VCaP (cell line): ENCODE data around the gene LSM8.

Experiments
- H3K27ac ChIP-seq: fragments of 450-650 bp; 2 replicates; pipeline ENCODE4 v1.5.1; 2017
- TF ChIP-seq, protein P1 (sequence below): fragments of 450-650 bp; conservative IDR thresholded peaks from 2 replicates; pipeline ENCODE4 v1.5.1; 2017; ENCODE audit warnings: mild to moderate bottlenecking, moderate library complexity

The LSM8 gene

DNA sequence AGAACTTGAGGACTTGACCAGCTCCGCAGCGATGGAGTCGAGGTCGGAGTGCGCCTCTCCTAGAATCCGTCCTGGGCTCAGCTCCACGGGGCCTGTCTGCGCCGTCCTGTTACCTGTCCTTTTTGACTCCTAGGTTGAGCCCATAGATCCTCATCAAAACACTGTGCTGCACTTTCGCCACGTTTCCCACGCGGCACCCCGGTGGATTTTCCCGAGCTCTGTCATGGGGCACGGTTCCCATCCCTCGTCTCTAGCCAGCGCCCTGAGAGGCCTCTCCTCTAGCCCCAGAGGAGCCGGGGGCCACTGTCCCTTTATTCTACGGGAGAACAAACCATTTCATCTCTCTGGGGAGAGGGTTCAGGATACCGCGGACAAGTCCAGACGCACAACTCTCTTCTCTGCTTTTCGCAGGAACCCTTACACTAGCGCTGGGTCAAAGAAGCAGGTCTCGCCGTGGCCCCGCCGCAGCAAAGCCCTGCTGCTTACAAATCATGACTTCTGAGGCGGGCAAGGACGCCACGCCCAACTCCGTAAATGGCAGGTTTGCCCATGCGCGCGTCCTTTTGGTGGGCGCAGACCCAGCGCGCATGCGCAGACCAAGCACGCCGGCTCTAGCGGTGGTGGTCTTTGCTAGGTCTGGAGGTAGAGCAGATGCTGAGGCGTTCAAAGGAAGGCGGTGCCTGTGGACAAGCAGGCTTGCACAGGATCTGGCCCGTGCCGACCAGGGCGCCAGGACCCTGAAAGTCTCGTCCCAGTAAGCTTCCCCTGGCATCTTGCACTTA lies 30.3 kb downstream of the LSM8 start:
- TF ChIP-seq, protein P1, sequence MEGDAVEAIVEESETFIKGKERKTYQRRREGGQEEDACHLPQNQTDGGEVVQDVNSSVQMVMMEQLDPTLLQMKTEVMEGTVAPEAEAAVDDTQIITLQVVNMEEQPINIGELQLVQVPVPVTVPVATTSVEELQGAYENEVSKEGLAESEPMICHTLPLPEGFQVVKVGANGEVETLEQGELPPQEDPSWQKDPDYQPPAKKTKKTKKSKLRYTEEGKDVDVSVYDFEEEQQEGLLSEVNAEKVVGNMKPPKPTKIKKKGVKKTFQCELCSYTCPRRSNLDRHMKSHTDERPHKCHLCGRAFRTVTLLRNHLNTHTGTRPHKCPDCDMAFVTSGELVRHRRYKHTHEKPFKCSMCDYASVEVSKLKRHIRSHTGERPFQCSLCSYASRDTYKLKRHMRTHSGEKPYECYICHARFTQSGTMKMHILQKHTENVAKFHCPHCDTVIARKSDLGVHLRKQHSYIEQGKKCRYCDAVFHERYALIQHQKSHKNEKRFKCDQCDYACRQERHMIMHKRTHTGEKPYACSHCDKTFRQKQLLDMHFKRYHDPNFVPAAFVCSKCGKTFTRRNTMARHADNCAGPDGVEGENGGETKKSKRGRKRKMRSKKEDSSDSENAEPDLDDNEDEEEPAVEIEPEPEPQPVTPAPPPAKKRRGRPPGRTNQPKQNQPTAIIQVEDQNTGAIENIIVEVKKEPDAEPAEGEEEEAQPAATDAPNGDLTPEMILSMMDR, result no peak
- H3K27ac ChIP-seq, result no peak overlapping the region; the same call in 1 of the 2 replicates

DNA sequence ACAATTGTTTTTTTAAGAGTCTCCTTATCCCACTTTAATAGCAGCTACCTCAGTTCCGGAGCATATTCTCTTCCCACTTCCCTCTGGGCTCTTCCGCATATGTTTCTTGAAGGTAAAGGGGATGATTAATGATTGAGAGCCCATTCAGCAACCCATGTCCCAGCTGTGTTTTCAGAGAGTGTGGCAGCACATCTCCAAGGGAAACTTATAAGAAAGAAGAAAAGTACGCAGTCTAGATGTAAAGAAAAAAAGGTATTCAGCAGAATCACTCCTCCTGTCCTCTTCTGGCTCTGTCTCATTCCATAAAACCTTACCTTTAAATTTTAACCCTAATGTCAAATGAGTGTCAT lies 30.8 kb downstream of the LSM8 start:
- TF ChIP-seq, protein P1, result no peak
- H3K27ac ChIP-seq, result no peak overlapping the region

DNA sequence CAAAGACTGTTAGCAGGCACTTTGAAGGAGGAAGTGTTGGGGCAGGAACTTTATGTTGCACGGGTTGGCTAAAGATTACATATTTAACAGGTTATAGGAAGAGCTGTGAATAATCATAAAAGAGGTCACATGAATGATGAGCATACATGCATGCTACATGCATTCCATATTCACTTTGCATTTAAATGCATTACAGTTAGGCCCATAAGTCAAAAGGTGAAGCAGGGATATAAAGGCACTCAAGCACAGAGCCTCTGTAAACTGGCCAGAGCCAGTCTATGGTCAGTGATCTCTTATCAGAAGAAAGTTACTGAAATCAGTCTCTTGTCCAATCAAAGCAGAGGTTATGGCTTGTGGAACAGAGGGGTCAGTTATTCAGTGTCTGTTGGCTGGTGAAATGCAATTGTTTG lies 33.3 kb downstream of the LSM8 start:
- TF ChIP-seq, protein P1, result no peak
- no peak overlapping the region for H3K27ac ChIP-seq

DNA sequence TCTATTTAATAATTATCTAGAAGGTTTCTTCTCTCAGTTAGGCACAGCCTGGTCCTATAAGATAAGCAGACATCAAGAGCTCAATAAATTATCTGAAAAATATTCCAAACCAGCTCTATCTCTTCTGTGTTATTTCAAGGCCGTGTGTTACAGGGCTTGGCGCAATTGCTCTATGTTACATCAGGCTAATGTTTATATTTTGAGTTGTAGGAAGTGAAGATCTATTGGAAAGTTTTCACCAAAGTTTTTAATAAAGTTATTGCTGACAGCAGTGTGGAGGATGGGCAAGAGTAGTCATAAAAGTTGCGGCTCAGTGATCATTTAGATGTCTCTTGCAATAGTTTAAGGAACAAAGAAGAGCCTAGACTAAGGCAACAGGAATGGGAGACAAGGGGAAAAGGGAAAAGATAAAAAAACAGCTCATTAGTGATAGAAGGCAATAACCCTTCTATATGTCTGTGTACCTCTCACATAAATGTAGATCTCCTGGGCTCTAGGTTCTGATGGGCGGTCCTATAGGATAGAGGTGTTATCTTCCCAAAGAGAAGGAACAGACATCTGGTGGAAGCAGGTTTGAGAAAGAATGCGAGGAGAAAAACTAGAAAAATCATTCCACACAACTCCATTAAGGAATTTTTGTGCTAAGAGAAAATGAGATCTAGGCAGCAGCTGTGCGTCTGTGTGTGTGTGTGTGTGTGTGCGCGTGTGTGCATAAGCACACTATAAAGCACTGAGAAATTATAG lies 34.6 kb downstream of the LSM8 start:
- no peak overlapping the region for H3K27ac ChIP-seq
- TF ChIP-seq, protein P1, result no peak

DNA sequence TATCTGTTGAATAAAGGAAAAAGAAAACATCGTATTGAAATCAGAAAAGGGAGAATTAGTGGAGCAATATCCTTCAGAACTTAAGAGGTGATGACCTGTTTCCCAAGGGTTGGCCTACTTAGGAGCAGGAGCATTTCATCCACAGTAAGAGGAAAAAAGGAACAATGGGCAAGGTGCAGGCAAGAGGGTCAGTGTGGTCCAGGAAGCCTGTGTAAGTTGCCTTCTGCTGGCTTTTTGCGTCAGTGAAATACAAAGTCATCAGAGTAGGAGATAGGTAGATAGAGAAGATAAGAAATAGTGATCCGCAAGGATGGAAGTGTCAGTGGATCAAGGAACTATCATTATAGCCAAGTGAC lies 35.2 kb downstream of the LSM8 start:
- TF ChIP-seq, protein P1, result no peak
- H3K27ac ChIP-seq, result no peak overlapping the region

DNA sequence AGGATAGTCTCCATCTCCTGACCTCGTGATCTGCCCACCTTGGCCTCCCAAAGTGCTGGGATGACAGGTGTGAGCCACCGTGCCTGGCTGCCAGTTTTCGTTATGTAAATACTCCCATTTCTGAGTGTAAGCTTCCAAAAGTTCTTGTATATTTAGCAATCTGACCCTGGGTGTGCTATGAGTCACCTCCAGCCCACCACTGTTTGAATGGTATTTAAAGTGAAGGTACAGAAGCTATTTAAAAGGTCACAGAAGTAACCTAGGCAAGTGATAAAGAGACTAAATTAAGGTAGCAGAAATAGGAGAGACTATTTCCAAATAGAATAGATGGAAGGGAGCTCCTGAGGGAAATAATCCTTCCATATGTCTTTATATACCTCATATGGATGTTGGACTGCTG lies 36.6 kb downstream of the LSM8 start:
- no peak overlapping the region for H3K27ac ChIP-seq
- TF ChIP-seq, protein P1, result no peak

DNA sequence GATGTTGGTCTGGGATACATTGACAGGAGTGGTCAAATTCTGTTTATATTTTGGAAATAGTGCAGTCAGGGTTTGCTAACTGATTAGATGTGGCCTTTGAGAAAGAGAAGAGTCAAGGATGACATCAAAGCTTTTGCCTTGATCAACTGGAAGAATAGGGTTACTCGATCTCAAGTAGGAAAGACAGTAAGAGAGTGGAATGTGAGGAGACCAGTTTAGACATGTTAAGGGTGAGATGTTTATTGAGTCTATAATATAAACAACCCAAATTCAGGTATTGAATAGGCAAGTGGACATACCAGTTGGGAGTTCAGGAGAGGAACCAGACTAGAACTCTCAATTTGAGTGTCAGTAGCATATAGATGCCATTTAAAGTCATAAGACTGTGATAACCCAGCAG lies 38.6 kb downstream of the LSM8 start:
- H3K27ac ChIP-seq, result no peak overlapping the region
- TF ChIP-seq, protein P1, result no peak
